Measurements from ENCODE around the gene CPA3. TPM values are rescaled to one million over a fixed set of nuclear protein-coding genes. Genes with fewer than 3 reads are reported as not detected.

CPA3 gene
- total and polyA plus RNA-seq, 2 of the 13 experiments (the other 11 are each of a cell fraction or from before 2014, with no cell fraction given) = not detected

- ATAC-seq = no peak
These were observed 17.2 kb downstream of the CPA3 start for GRCh38 chr3:148882288-148882687.

DNA sequence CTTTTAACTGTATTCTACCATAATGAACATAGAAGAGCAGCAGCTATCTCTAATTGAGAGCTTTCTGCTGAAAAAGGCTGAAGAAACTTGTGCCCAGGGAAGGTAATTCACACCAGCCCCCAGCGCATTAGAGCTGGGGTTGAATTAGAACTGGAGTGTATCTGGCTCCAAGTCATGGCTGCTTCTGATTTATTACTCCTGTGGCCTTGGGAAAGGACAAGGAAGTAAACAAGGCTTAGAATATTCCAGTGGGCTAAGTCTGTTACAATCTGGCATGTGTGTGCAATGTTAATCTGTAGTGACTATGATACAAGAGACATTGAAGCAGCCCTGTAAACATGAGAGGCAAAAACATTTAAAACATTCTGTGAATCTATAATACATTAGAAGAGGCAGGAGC, 18.1 kb downstream of the CPA3 start:
- Histone ChIP-seq H3K9me3 (ENCODE audit: low read length) (no peaks in the 10 kb centered on the region), H3K36me3 (replicated peaks in 1 of 2; ENCODE audit: control insufficient read depth in 1 of 2, insufficient read depth in 2 of 2, low read length in 2 of 2) (no peaks in the 10 kb centered on the region), H3K4me3 (replicated peaks in 1 of 3; ENCODE audit: insufficient read depth in 1 of 3, low read depth in 2 of 3, low read length in 3 of 3) (no peak overlapping the region), H3K9ac (ENCODE audit: insufficient read depth, low read depth, low read length) (no peak overlapping the region), H2AFZ (ENCODE audit: low read length) (no peak overlapping the region), H3K4me2 (ENCODE audit: low read depth, low read length) (no peak overlapping the region), H3K79me2 (ENCODE audit: insufficient read depth, low read length) (no peaks in the 10 kb centered on the region), H4K20me1 (ENCODE audit: insufficient read depth, low read length) (no peaks in the 10 kb centered on the region), H3K27me3 (ENCODE audit: control insufficient read depth in 1 of 2, insufficient read depth in 2 of 2, low read length in 2 of 2) (no peaks in the 10 kb centered on the region), H3K4me1 (ENCODE audit: insufficient read depth, low read length) (no peaks in the 10 kb centered on the region), H3K27ac (ENCODE audit: extremely low read length, insufficient read depth, low read length) (no peak overlapping the region)
- ChIA-PET CTCF (ENCODE audit: low intra/inter-chr PET ratio, low total read pairs) (no interaction called here), POLR2A (no interaction called here)
- ATAC-seq (no peak), DNase-seq (ENCODE audit: low spot score) (no peak), FAIRE-seq (no peak)
- intact Hi-C loops (cut with micrococcal nuclease; ENCODE audit: unreplicated experiment) (loop anchor here (5.0 kb wide), 2 partner anchors 156 to 506 kb away; no protein-coding TSS in a partner anchor), in situ Hi-C loops (cut with HindIII; ENCODE audit: extremely low pct_ligation_motif_present, low pct_unique_long_range_greater_than_20kb) (no loop called here)
- WGBS (ENCODE audit: low lambda C conversion rate) = 0% methylated on average over 1 of the region's 1 CpG
- BruUV-seq (replicated peaks) = no TSS peak
- TF ChIP-seq GRHL1 (CRISPR knock-in tag; conservative IDR thresholded peaks at IDR 0.05) = no peak
- no peak for TF ChIP-seq ZNF772 (CRISPR knock-in tag; IDR thresholded peaks at IDR 0.05)
- TF ChIP-seq ZFP91 (CRISPR knock-in tag; IDR thresholded peaks at IDR 0.05; ENCODE audit: borderline replicate concordance) = no peak
- TF ChIP-seq ZNF816 (CRISPR knock-in tag; IDR thresholded peaks at IDR 0.05; ENCODE audit: borderline replicate concordance) = no peak
- no peak for TF ChIP-seq SP5 (CRISPR knock-in tag; IDR thresholded peaks at IDR 0.05; ENCODE audit: borderline replicate concordance, low read depth)
- TF ChIP-seq U2AF2 (IDR thresholded peaks at IDR 0.05; ENCODE audit: low read depth, low read length) = no peak
- TF ChIP-seq RNF2 (conservative IDR thresholded peaks at IDR 0.05; ENCODE audit: low read depth) = no peak
- TF ChIP-seq PLRG1 (conservative IDR thresholded peaks at IDR 0.05) = no peak
- TF ChIP-seq RFX1 (IDR thresholded peaks at IDR 0.05) = no peak
- no peak for TF ChIP-seq ZC3H13 (CRISPR knock-in tag; IDR thresholded peaks at IDR 0.05)

More at GRCh38 chr3:148882288-148882687, 17.2 kb downstream of the CPA3 start:
- Histone ChIP-seq H3K9ac (ENCODE audit: insufficient read depth, low read depth, low read length) (no peak overlapping the region), H4K20me1 (ENCODE audit: insufficient read depth, low read length) (no peaks in the 10 kb centered on the region), H3K27ac (ENCODE audit: extremely low read length, insufficient read depth, low read length) (no peak overlapping the region), H2AFZ (ENCODE audit: low read length) (no peak overlapping the region), H3K36me3 (replicated peaks in 1 of 2; ENCODE audit: control insufficient read depth in 1 of 2, insufficient read depth in 2 of 2, low read length in 2 of 2) (no peaks in the 10 kb centered on the region), H3K9me3 (ENCODE audit: low read length) (no peaks in the 10 kb centered on the region), H3K79me2 (ENCODE audit: insufficient read depth, low read length) (no peaks in the 10 kb centered on the region), H3K4me1 (ENCODE audit: insufficient read depth, low read length) (no peaks in the 10 kb centered on the region), H3K4me3 (replicated peaks in 1 of 3; ENCODE audit: insufficient read depth in 1 of 3, low read depth in 2 of 3, low read length in 3 of 3) (no peak overlapping the region), H3K27me3 (ENCODE audit: control insufficient read depth in 1 of 2, insufficient read depth in 2 of 2, low read length in 2 of 2) (no peaks in the 10 kb centered on the region), H3K4me2 (ENCODE audit: low read depth, low read length) (no peak overlapping the region)
- FAIRE-seq (no peak), DNase-seq (ENCODE audit: low spot score) (no peak)
- ChIA-PET CTCF (ENCODE audit: low intra/inter-chr PET ratio, low total read pairs) (no interaction called here), POLR2A (no interaction called here)
- in situ Hi-C loops (cut with HindIII; ENCODE audit: extremely low pct_ligation_motif_present, low pct_unique_long_range_greater_than_20kb) (no loop called here), intact Hi-C loops (cut with micrococcal nuclease; ENCODE audit: unreplicated experiment) (loop anchor here (5.0 kb wide), 2 partner anchors 155 to 505 kb away; no protein-coding TSS in a partner anchor)
- 4% methylated on average over 4 of the region's 4 CpGs for WGBS (ENCODE audit: low lambda C conversion rate)
- BruUV-seq (replicated peaks) = no TSS peak
- TF ChIP-seq TAF1 (CRISPR knock-in tag; IDR thresholded peaks at IDR 0.05) = no peak
- TF ChIP-seq ATF7 (IDR thresholded peaks at IDR 0.05) = peak; percentile 46
- TF ChIP-seq ATF7 (CRISPR knock-in tag; IDR thresholded peaks at IDR 0.05) = no peak
- no peak for TF ChIP-seq ZNF275 (CRISPR knock-in tag; IDR thresholded peaks at IDR 0.05; ENCODE audit: borderline replicate concordance)
- 0 out of 2 replicates have a peak, but pooled peaks have one; percentile 12 for TF ChIP-seq CREB1 (IDR thresholded peaks at IDR 0.05)
- TF ChIP-seq CREB1 (CRISPR knock-in tag; IDR thresholded peaks at IDR 0.05) = no peak

Measured in HepG2 (cell line).